GM23338 (cell line): ENCODE measurements around the gene BROX. TPM values are rescaled to one million over a fixed set of nuclear protein-coding genes. Genes with fewer than 3 reads are reported as not detected.

Experiments used
- ATAC-seq: fragments of 200-7000 bp; cut with Tn5 transposase; 3 replicates; pipeline ENCODE4 v1.9.1; 2020
- DNase-seq: peaks from one replicate; pipeline ENCODE4 v3.0.0-alpha.2; 2015; ENCODE audit warnings: low spot score
- H2AFZ ChIP-seq: fragments of 200-600 bp; sonication (generic); 2 replicates; pipeline ENCODE4 v1.8.0; 2016; ENCODE audit warnings: antibody characterized with exemption, mild to moderate bottlenecking, moderate library complexity
- H3F3A ChIP-seq: fragments of 200-600 bp; sonication (generic); replicated peaks from 2 replicates; pipeline ENCODE4 v1.8.0; 2017; ENCODE audit warnings: antibody characterized with exemption, mixed run types, low read depth
- H3K27ac ChIP-seq: fragments of 200-600 bp; sonication (generic); 2 replicates; pipeline ENCODE4 v1.6.1; 2016; ENCODE audit warnings: low read depth
- H3K27me3 ChIP-seq: fragments of 200-600 bp; sonication (generic); 2 replicates; pipeline ENCODE4 v1.8.0; 2016; ENCODE audit warnings: mild to moderate bottlenecking, mixed run types, moderate library complexity; ENCODE audit not compliant: insufficient read depth
- H3K36me3 ChIP-seq: fragments of 200-600 bp; sonication (generic); 2 replicates; pipeline ENCODE4 v1.8.0; 2016; ENCODE audit warnings: mild to moderate bottlenecking; ENCODE audit not compliant: insufficient read depth
- H3K4me1 ChIP-seq: fragments of 200-600 bp; sonication (generic); 2 replicates; pipeline ENCODE4 v1.8.0; 2016; ENCODE audit warnings: mild to moderate bottlenecking, moderate library complexity; ENCODE audit not compliant: insufficient read depth
- H3K4me2 ChIP-seq: fragments of 200-600 bp; sonication (generic); 2 replicates; pipeline ENCODE4 v1.7.1; 2017; ENCODE audit warnings: mixed run types
- H3K4me3 ChIP-seq: fragments of 200-600 bp; sonication (generic); 2 replicates; pipeline ENCODE4 v1.6.1; 2016; ENCODE audit warnings: mixed run types
- H3K79me2 ChIP-seq: fragments of 200-600 bp; sonication (generic); replicated peaks from 2 replicates; pipeline ENCODE4 v1.8.0; 2017; ENCODE audit warnings: mild to moderate bottlenecking; ENCODE audit not compliant: insufficient read depth
- H3K9me2 ChIP-seq: fragments of 200-600 bp; sonication (generic); 2 replicates; pipeline ENCODE4 v1.8.0; 2017; ENCODE audit not compliant: insufficient read depth
- H4K20me1 ChIP-seq: fragments of 200-600 bp; sonication (generic); replicated peaks from 2 replicates; pipeline ENCODE4 v1.8.0; 2017; ENCODE audit warnings: mild to moderate bottlenecking; ENCODE audit not compliant: insufficient read depth
- H3K27ac Mint-ChIP-seq: 2 replicates; pipeline ENCODE4 v1.8.0; 2020; ENCODE audit warnings: inconsistent platforms, mild to moderate bottlenecking, moderate library complexity, mixed read lengths
- H3K27me3 Mint-ChIP-seq: 3 replicates; pipeline ENCODE4 v1.8.0; 2022; ENCODE audit warnings: low read depth, mild to moderate bottlenecking, moderate library complexity, mixed read lengths, inconsistent platforms; ENCODE audit not compliant: insufficient read depth, poor library complexity
- H3K36me3 Mint-ChIP-seq: 3 replicates; pipeline ENCODE4 v1.8.0; 2021; ENCODE audit warnings: low read depth, mild to moderate bottlenecking, inconsistent platforms, moderate library complexity, mixed read lengths
- H3K4me1 Mint-ChIP-seq: 3 replicates; pipeline ENCODE4 v1.8.0; 2020; ENCODE audit warnings: mild to moderate bottlenecking, inconsistent platforms, mixed read lengths
- H3K4me3 Mint-ChIP-seq: 3 replicates; pipeline ENCODE4 v1.8.0; 2021; ENCODE audit warnings: moderate library complexity, mild to moderate bottlenecking, inconsistent platforms, mixed read lengths
- H3K9me3 Mint-ChIP-seq: 3 replicates; pipeline ENCODE4 v1.8.0; 2020; ENCODE audit warnings: moderate library complexity, mild to moderate bottlenecking, inconsistent platforms, mixed read lengths
- CREB1 ChIP-seq: fragments of 250-450 bp; sonication (Bioruptor Pico); IDR thresholded peaks from 2 replicates; pipeline ENCODE4 v1.5.0; 2020; ENCODE audit warnings: low read depth, mild to moderate bottlenecking, moderate library complexity
- EZH2 ChIP-seq: fragments of 200-600 bp; sonication (generic); IDR thresholded peaks from one replicate; pipeline ENCODE4 v1.8.0; 2017; ENCODE audit warnings: antibody characterized with exemption, mild to moderate bottlenecking, low read depth; ENCODE audit not compliant: unreplicated experiment
- EZH2phosphoT487 ChIP-seq: fragments of 200-600 bp; sonication (generic); IDR thresholded peaks from one replicate; pipeline ENCODE4 v1.8.1; 2018; ENCODE audit warnings: antibody characterized with exemption; ENCODE audit not compliant: unreplicated experiment
- JUNB ChIP-seq: IDR thresholded peaks from one replicate; pipeline ENCODE4 v1.6.1; 2016; ENCODE audit warnings: antibody characterized with exemption; ENCODE audit not compliant: unreplicated experiment
- NANOG ChIP-seq: IDR thresholded peaks from 2 replicates; pipeline ENCODE4 v1.6.1; 2016; ENCODE audit warnings: antibody characterized with exemption, borderline replicate concordance
- STAT1 ChIP-seq: IDR thresholded peaks from one replicate; pipeline ENCODE4 v1.6.1; 2016; ENCODE audit warnings: antibody characterized with exemption; ENCODE audit not compliant: unreplicated experiment
- polyA plus RNA-seq: library from polyadenylated mRNA; unstranded; fragments of >200 nt; fragmentation: Nextera tagmentation; extraction: Ambion mirVana; gene quantifications from 2 replicates; pipeline ENCODE4 v1.2.1, GENCODE V29; 2016
- total RNA-seq: library from RNA; depleted of rRNA; stranded (reverse); fragments of >200 nt; shearing (Covaris generic); gene quantifications from 2 replicates; pipeline ENCODE4 v1.2.3, GENCODE V29; 2014
- TF ChIP-seq, protein P1 (sequence below), 2 experiments: fragments of 200-600 bp in 1 of 2; sonication (generic) in 1 of 2; conservative IDR thresholded peaks; 2 replicates each; pipeline versions ENCODE4 v1.5.1 to v1.6.1; 2016 to 2017; ENCODE audit warnings: antibody characterized with exemption in 2 of 2, low read depth in 2 of 2, mild to moderate bottlenecking in 2 of 2, moderate library complexity in 1 of 2
- TF ChIP-seq, protein P2 (sequence below): fragments of 250-450 bp; sonication (Bioruptor Pico); IDR thresholded peaks from 2 replicates; pipeline ENCODE4 v1.5.0; 2020; ENCODE audit warnings: mild to moderate bottlenecking, moderate library complexity

The BROX gene
- total and polyA plus RNA-seq, 2 experiments from 2014 or later, result 26.5 to 32.3 TPM

DNA sequence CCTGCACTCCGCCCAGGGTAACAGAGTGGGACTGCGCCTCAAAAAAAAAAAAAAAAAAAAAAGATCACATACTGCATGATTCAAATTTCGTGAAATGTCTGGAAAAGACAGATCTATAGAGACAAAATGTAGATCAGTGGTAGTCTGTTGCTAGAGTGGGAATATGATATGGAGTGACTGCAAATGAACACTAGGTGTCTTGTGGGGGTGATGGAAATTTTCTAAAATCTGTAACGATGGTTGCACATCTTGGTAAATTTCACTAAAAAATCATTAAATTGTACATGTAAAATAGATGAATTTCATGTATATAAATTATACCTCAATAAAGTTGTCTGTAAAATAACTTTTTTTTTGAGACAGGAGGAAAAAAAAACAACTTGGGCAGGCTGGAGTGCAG lies 5.5 kb upstream of the BROX start:
- Histone ChIP-seq H3K4me3 (no peak overlapping the region), H4K20me1 (peaks cover 10% of the 10 kb centered on the region; the same call in 1 of the 2 replicates), H2AFZ (no peak overlapping the region), H3K4me2 (no peak overlapping the region), H3K27ac (no peak overlapping the region), H3K4me1 (peaks cover 7% of the 10 kb centered on the region), H3K27me3 (no peaks in the 10 kb centered on the region), H3K79me2 (peaks cover 89% of the 10 kb centered on the region), H3F3A (0 out of 2 replicates have a peak, but pooled peaks cover 5% of the 10 kb centered on the region), H3K9me2 (no peaks in the 10 kb centered on the region), H3K36me3 (peaks cover 4% of the 10 kb centered on the region; the same call in 1 of the 2 replicates)
- Mint-ChIP-seq H3K27ac (no peak overlapping the region), H3K9me3 (peaks cover 5% of the 10 kb centered on the region; the same call in 2 of the 3 replicates), H3K27me3 (peaks cover 8% of the 10 kb centered on the region), H3K4me1 (peaks cover 15% of the 10 kb centered on the region), H3K4me3 (no peak overlapping the region), H3K36me3 (peaks cover 47% of the 10 kb centered on the region)
- ATAC-seq (no peak), DNase-seq (no peak)
- no peak for TF ChIP-seq JUNB
- TF ChIP-seq, protein P1, sequence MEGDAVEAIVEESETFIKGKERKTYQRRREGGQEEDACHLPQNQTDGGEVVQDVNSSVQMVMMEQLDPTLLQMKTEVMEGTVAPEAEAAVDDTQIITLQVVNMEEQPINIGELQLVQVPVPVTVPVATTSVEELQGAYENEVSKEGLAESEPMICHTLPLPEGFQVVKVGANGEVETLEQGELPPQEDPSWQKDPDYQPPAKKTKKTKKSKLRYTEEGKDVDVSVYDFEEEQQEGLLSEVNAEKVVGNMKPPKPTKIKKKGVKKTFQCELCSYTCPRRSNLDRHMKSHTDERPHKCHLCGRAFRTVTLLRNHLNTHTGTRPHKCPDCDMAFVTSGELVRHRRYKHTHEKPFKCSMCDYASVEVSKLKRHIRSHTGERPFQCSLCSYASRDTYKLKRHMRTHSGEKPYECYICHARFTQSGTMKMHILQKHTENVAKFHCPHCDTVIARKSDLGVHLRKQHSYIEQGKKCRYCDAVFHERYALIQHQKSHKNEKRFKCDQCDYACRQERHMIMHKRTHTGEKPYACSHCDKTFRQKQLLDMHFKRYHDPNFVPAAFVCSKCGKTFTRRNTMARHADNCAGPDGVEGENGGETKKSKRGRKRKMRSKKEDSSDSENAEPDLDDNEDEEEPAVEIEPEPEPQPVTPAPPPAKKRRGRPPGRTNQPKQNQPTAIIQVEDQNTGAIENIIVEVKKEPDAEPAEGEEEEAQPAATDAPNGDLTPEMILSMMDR (conservative IDR thresholded peaks at IDR 0.05; ENCODE audit: low read depth in 2 of 2), result peak in 1 of 2 experiments; percentile 13; a peak in 1 of 4 replicates
- TF ChIP-seq NANOG, result no peak

- Histone ChIP-seq H3K27me3 (no peaks in the 10 kb centered on the region), H4K20me1 (peaks cover 5% of the 10 kb centered on the region; the same call in 1 of the 2 replicates), H3K4me3 (no peak overlapping the region), H3K79me2 (peaks cover 81% of the 10 kb centered on the region), H3K9me2 (no peaks in the 10 kb centered on the region), H3K4me1 (peaks cover 10% of the 10 kb centered on the region), H2AFZ (no peak overlapping the region), H3K4me2 (peak overlapping the region; percentile 94), H3K27ac (no peak overlapping the region), H3K36me3 (no peaks in the 10 kb centered on the region), H3F3A (0 out of 2 replicates have a peak, but pooled peaks cover 8% of the 10 kb centered on the region)
- no peak overlapping the region for H3K27ac Mint-ChIP-seq
- ATAC-seq (no peak), DNase-seq (no peak)
- peaks cover 29% of the 10 kb centered on the region for H3K36me3 Mint-ChIP-seq
- peaks cover 19% of the 10 kb centered on the region for H3K27me3 Mint-ChIP-seq
- no peaks in the 10 kb centered on the region for H3K9me3 Mint-ChIP-seq
- H3K4me3 Mint-ChIP-seq, result peak overlapping the region; percentile 93
- H3K4me1 Mint-ChIP-seq, result peaks cover 18% of the 10 kb centered on the region
- TF ChIP-seq CREB1, result no peak
- TF ChIP-seq JUNB, result no peak
- TF ChIP-seq, protein P2, sequence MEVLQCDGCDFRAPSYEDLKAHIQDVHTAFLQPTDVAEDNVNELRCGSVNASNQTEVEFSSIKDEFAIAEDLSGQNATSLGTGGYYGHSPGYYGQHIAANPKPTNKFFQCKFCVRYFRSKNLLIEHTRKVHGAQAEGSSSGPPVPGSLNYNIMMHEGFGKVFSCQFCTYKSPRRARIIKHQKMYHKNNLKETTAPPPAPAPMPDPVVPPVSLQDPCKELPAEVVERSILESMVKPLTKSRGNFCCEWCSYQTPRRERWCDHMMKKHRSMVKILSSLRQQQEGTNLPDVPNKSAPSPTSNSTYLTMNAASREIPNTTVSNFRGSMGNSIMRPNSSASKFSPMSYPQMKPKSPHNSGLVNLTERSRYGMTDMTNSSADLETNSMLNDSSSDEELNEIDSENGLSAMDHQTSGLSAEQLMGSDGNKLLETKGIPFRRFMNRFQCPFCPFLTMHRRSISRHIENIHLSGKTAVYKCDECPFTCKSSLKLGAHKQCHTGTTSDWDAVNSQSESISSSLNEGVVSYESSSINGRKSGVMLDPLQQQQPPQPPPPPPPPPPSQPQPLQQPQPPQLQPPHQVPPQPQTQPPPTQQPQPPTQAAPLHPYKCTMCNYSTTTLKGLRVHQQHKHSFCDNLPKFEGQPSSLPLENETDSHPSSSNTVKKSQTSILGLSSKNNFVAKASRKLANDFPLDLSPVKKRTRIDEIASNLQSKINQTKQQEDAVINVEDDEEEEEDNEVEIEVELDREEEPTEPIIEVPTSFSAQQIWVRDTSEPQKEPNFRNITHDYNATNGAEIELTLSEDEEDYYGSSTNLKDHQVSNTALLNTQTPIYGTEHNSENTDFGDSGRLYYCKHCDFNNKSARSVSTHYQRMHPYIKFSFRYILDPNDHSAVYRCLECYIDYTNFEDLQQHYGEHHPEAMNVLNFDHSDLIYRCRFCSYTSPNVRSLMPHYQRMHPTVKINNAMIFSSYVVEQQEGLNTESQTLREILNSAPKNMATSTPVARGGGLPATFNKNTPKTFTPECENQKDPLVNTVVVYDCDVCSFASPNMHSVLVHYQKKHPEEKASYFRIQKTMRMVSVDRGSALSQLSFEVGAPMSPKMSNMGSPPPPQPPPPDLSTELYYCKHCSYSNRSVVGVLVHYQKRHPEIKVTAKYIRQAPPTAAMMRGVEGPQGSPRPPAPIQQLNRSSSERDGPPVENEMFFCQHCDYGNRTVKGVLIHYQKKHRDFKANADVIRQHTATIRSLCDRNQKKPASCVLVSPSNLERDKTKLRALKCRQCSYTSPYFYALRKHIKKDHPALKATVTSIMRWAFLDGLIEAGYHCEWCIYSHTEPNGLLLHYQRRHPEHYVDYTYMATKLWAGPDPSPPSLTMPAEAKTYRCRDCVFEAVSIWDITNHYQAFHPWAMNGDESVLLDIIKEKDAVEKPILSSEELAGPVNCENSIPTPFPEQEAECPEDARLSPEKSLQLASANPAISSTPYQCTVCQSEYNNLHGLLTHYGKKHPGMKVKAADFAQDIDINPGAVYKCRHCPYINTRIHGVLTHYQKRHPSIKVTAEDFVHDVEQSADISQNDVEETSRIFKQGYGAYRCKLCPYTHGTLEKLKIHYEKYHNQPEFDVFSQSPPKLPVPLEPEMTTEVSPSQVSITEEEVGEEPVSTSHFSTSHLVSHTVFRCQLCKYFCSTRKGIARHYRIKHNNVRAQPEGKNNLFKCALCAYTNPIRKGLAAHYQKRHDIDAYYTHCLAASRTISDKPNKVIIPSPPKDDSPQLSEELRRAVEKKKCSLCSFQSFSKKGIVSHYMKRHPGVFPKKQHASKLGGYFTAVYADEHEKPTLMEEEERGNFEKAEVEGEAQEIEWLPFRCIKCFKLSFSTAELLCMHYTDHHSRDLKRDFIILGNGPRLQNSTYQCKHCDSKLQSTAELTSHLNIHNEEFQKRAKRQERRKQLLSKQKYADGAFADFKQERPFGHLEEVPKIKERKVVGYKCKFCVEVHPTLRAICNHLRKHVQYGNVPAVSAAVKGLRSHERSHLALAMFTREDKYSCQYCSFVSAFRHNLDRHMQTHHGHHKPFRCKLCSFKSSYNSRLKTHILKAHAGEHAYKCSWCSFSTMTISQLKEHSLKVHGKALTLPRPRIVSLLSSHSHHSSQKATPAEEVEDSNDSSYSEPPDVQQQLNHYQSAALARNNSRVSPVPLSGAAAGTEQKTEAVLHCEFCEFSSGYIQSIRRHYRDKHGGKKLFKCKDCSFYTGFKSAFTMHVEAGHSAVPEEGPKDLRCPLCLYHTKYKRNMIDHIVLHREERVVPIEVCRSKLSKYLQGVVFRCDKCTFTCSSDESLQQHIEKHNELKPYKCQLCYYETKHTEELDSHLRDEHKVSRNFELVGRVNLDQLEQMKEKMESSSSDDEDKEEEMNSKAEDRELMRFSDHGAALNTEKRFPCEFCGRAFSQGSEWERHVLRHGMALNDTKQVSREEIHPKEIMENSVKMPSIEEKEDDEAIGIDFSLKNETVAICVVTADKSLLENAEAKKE, result no peak
- TF ChIP-seq, protein P1 (conservative IDR thresholded peaks at IDR 0.05; ENCODE audit: low read depth in 2 of 2), result no peak
- TF ChIP-seq STAT1, result no peak
- no peak for TF ChIP-seq EZH2
- no peak for TF ChIP-seq EZH2phosphoT487
Measured at GRCh38 chr1:222709700-222710153, 2.6 kb upstream of the BROX start.
